LoVo (cell line): Measurements from ENCODE around the gene TTLL10.
A peak's percentile ranks its signal among the peaks of the same experiment; 100 is the strongest.

Experiments used
- DNase-seq: peaks from one replicate; pipeline ENCODE4 v3.0.0-alpha.2; 2016; ENCODE audit warnings: low spot score

TTLL10 gene, protein sequence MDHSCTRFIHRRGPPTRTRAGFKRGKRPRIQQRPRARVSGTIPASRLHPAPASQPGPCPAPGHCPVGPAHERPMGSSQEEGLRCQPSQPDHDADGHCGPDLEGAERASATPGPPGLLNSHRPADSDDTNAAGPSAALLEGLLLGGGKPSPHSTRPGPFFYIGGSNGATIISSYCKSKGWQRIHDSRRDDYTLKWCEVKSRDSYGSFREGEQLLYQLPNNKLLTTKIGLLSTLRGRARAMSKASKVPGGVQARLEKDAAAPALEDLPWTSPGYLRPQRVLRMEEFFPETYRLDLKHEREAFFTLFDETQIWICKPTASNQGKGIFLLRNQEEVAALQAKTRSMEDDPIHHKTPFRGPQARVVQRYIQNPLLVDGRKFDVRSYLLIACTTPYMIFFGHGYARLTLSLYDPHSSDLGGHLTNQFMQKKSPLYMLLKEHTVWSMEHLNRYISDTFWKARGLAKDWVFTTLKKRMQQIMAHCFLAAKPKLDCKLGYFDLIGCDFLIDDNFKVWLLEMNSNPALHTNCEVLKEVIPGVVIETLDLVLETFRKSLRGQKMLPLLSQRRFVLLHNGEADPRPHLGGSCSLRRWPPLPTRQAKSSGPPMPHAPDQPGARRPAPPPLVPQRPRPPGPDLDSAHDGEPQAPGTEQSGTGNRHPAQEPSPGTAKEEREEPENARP

GRCh38 chr1:1173793-1174415 is at the start of gene TTLL10:
Gene TTLL10, plus strand, starts transcription at chr1:1173880. Its CDS starts 5,336 bp downstream, at chr1:1179216.
- DNase-seq, result no peak

DNA sequence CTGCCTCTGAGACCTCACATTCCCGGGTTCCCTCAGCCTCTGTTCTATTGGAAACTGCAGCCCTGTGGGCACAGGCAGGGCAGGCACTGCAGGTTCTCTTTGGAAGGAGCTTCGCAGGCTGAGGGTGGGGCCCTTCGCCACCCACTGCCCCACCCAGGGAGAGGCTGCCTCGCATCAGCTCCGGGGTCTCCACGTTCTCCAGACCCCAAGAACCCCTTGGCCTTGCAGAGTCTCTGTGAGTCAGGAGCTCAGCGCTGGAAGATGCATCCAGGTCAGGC is 49.2 kb upstream of the TTLL10 start:
- DNase-seq, result no peak

- DNase-seq, result peak; percentile 44
These were observed 48.7 kb upstream of the TTLL10 start for GRCh38 chr1:1124786-1125642.

GRCh38 chr1:1125945-1126344 is 47.7 kb upstream of the TTLL10 start:
- no peak for DNase-seq

DNA sequence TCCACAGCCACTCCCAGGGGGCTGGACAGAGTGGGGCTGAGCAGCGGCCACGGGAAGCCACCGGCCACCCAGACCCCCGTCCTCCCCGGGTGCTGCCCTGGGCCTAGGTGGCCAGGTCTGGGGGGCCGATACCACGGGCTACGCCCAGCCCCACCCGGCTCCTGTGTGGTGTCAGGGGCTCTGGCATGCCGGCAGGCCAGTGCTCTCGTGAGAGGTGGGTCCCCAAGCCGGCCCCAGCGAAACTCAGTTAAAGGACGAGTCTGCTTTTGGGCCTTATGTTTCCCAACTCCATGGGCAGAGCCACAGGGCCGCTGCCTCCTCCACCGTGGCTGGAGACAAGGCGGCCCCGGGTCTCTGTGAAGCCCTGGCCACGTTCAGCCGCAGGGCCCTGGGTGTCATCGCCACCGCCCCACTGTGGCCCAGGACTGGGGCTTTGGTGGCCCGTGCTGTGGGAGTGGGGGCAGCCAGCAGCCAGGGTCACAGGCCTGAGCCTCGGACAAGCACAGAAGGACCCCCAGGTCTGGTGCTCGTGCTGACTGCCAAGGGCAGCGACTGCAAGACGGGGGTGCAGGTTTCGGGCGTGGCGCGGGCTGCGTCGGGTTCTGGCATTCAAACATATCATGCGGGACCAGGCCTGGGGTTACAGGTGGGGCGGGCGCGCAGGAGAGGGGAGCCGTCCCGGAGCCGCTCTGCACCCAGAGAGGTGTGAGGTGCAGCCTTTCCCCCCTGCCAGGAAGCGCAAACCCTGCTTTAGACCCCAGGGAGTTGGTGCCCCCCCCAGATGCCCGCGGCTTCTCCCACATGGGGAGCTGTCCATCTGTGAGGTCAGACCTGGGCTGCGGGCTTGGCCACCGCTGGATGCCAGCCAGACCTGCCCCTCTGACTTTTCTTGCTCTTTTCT is 45.9 kb upstream of the TTLL10 start:
- DNase-seq, result no peak

GRCh38 chr1:1128454-1129139 is 45.1 kb upstream of the TTLL10 start:
- no peak for DNase-seq

DNA sequence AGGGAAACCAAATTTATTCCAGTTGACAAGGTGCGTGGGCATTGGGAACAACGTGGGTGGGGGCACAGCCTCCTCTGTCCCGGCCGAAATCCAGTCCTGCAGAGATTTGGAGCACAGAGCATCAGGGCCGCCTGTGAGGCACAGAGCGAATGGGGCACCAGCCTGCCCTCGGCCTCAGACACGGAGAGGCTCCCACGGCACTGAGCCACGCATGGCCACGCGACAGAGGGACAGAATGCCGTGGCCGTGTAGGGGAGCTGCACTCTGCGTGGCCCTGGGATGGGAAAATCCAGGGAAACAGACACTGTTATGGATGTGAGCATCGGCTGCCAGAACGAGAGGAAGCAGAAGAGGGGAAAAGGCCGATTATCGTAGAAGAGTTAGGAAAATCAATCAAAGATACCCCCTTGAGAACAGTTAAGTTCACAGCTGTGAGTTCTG is 44.3 kb upstream of the TTLL10 start:
- DNase-seq, result no peak

DNA sequence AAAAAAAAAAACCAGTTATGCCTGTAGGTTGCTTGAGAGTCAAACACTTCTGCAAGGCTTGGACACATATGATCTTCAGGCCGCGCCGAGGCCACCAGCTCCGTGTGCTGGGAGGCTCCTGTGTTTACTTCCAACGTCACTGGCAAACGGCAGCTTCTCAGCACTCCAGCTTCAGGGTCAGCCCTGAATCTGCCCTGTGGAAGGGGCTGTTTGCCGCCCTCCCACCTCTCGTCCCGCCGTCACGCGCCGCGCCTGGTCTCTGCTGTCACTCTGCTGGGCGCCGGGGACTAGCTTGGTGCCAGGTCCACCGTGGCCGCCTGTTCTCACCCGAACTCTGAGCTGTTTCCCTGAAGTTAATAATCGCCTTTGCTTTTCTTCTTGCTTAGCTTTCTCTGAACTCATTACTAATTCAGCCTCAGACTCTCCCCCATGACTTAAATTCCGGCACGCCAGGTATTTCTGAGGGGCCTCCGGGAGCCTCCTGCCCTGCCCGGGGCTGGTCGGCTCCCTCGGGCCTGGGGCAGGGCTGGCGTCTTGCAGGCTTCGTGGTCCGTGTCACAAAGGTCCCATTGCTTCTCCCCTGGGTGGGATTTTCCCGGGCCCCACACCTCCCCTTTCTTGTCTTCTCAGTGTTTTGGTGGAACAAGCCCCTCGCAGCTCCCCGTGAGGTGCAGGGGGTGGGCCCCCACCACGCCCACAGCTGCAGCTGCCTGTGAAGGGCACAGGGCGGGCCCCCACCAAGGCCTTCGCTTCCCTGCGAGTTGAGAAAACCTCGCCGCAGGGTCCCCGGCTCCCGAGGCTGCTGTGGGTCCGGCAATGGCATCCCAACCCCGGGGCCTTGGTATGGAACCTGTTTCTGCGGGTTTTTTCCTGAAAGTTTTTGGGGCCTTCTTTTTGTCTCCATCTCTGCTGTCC is 43.2 kb upstream of the TTLL10 start:
- DNase-seq, result no peak

DNA sequence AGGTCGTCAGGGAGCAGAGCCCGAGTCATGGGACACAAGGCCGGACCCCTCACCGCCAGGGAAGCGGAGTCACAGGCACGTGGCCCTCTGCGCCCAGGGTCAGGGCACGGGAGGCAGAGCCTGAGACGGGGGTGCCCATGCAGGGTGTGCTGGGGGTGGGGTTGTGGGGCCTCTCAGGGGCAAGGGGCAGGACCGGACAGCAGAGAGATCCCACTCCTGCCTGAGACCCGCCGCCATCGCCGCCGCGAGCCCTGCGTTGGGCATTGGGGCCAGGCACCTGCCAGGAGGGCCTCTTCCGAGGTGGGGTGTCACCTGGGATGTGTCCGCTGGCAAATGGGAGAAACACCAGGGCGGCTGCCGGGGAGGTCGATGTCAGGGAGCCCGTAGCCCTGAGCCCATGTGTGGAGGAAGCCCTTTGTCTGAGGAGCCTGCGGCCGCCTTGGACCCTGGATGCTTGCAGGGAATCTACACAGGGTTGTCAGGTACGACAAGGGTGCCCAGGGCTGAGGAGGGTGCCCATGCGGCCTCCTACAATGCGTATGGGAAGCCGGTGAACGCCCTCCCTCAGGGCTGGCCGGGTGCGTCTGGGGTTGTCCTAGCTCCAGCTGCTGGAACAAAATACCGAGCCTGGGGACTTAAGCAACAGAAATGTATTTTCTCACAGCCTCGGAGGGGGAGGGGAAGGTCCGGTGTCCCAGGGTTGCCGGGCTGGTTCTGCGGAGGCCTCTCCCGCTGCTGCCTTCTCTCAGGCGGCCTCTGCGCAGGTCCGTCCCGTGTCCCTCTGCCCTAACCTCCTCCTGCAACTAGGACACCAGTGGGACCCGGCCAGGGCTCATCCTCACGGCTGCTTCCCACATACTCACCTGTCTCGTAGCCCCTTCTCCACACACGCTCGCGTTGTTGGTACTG is 41.4 kb upstream of the TTLL10 start:
- DNase-seq, result no peak

GRCh38 chr1:1132956-1133750 is 40.5 kb upstream of the TTLL10 start:
- no peak for DNase-seq

DNA sequence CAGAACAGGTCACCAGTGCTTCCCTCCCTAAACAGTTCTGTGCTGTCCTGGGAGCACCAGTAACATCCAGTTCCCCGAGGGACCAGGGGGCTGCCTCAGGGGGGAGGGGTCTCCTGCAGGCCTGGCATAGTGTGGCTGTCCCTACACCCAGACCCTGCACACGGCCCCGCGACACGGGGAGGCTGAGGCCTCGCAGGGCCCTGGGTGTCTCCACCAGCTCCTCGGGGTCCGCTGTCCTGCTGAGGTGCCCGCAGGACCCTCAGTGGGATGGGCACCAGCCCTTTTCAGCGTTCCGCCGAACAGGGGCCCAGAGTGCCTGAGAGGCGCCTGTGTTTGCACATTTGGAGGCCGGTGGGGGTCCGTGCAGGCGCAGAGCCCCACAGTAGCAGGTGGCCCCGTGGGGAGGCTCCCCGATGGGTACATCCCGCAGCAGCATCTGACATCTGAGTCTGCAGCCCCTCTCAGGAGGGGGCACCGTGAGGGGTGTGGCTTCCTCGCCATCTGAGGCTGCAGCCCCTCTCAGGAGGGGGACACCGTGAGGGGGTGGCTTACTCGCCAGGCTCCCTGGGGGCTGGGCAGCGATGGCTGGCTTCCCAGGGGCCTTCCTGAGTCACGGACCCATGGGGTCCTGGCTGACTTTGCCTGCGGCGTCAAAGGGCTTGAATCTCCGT is 39.2 kb upstream of the TTLL10 start:
- no peak for DNase-seq

DNA sequence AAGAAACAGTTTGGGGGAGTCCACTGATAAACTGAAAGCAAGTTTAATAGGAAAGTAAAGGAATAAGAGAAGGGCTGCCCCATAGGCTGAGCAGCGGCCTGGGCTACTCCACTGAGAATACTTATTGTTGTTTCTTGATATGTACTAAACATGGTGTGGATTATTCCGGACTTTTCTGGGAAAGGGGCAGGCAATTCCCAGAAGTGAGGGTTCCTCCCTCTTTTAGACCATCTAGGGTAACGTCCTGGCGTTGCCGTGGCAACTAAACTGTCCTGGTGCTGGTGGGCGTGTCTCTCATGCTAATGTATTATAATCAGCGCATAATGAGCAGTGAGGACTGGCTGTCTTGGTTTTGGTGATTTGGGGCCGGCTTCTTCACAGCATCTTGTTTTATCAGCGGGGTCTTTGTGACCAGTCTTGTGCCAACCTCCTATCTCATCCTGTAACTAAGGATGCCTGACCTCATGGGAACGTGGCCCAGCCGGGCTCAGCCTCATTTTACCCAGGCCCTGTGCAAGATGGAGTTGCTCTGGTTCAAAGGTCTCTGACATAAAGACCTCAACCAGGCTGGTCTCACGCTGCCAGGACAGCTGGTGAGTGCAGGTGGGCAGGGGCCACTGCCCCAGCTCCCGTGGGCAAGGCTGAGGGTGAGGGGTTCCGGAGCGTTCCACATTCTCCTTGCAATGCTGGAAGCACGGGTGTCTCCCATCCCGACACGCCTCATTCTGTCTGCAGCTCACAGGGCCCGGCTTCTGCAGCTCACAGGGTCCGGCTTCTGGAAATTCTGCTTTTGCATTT is 38.1 kb upstream of the TTLL10 start:
- no peak for DNase-seq

DNA sequence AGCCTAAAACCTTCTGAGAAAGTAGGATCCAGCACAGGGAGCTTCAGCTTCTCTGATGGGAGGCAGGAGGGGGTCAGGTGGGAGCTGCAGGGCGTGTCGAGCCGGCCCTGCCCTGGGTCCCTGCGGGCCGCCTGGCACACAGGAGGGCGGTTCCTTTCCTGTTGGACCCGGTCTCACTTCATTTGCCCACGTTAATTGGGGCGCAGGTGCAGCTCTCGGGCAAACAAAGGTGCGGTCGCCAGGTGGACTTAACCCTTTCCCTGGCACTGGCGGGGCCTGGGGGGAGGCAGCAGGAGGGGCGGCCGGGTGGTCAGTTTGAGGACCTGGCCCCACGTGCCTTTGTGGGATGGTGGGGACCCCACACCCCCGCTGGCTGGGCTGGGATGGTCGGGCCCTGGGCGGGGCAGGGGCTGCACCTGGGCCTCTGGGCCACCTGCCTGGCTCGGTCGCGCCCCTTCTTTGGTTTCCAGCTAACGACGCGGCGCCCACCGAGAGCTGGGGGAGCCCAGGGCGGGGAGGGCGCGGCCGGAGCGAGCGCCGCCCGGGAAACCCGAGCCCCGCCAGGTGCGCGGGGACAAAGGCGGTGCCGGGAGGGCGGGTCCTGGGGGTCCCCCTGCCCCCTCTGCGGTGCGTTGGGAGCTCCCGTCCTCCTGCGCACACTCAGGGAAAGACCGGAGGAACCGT is 37.0 kb upstream of the TTLL10 start:
- peak; percentile 66 for DNase-seq

- DNase-seq, result no peak
These were observed 36.2 kb upstream of the TTLL10 start for GRCh38 chr1:1137256-1138045.

DNA sequence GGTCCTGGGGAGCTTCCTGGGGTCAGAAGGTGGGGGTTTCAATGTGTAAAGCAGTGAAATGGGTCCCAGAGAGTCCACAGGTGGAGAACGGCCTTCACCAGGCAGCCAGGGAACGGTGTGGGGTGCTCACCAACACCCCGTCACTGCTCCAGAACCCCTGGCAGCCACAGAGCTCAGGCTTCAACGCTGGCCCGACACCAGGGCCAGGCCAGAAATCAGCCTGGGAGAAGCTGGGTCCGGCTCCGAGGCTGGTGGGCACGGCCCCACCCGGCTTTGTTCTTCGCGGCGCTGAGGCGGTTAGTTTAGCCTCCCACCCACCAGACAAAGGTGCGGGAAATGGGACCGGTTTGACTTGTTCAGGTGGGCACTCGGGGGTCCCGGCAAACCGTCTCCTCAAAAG is 33.0 kb upstream of the TTLL10 start:
- no peak for DNase-seq
